SU-DHL-6 (cell line): Measurements from ENCODE around the gene CLUH.

Experiments
- H2AFZ ChIP-seq: fragments of 200-600 bp; sonication (generic); 2 replicates; pipeline ENCODE4 v1.6.1; 2014; ENCODE audit warnings: low read depth, mild to moderate bottlenecking, moderate library complexity, mixed read lengths, antibody characterized with exemption, low read length; ENCODE audit not compliant: severe bottlenecking
- H3F3A ChIP-seq: fragments of 200-600 bp; shearing (Covaris generic); 2 replicates; pipeline ENCODE4 v1.6.0; 2016; ENCODE audit warnings: antibody characterized with exemption, mild to moderate bottlenecking; ENCODE audit not compliant: insufficient read depth
- H3K27ac ChIP-seq: fragments of 200-600 bp; sonication (generic); 2 replicates; pipeline ENCODE4 v1.5.1; 2016; ENCODE audit warnings: low read depth, mild to moderate bottlenecking, low read length, moderate library complexity, mixed read lengths
- H3K27me3 ChIP-seq: fragments of 200-600 bp; sonication (generic), shearing (Covaris generic); 2 replicates; pipeline ENCODE4 v1.6.0; 2014; ENCODE audit warnings: mild to moderate bottlenecking, low read length
- H3K36me3 ChIP-seq: fragments of 200-600 bp; sonication (generic); 2 replicates; pipeline ENCODE4 v1.6.1; 2014; ENCODE audit warnings: mild to moderate bottlenecking, low read length, mixed read lengths
- H3K4me2 ChIP-seq: fragments of 300-600, 200-600 bp; shearing (Covaris generic), sonication (generic); 2 replicates; pipeline ENCODE4 v1.6.0; 2014; ENCODE audit warnings: low read length, low read depth, mild to moderate bottlenecking; ENCODE audit not compliant: poor library complexity, severe bottlenecking
- H3K4me3 ChIP-seq: fragments of 200-600 bp; sonication (generic); 2 replicates; pipeline ENCODE4 v1.5.1; 2014; ENCODE audit warnings: antibody characterized with exemption, low read length, mild to moderate bottlenecking, mixed read lengths; ENCODE audit not compliant: insufficient read depth, poor library complexity, severe bottlenecking
- H3K79me2 ChIP-seq: fragments of 200-600 bp; sonication (generic); 2 replicates; pipeline ENCODE4 v1.6.1; 2014; ENCODE audit warnings: mild to moderate bottlenecking, low read length, moderate library complexity; ENCODE audit not compliant: insufficient read depth
- H3K9ac ChIP-seq: fragments of 200-600 bp; sonication (generic); 2 replicates; pipeline ENCODE4 v1.7.0; 2014; ENCODE audit warnings: mild to moderate bottlenecking, low read length
- H3K9me2 ChIP-seq: fragments of 200-600 bp; sonication (generic); replicated peaks from 2 replicates; pipeline ENCODE4 v1.6.1; 2014; ENCODE audit warnings: low read length; ENCODE audit not compliant: insufficient read depth
- H3K9me3 ChIP-seq: fragments of 200-600 bp; sonication (generic); 2 replicates; pipeline ENCODE4 v1.6.1; 2014; ENCODE audit warnings: low read length, mixed read lengths; ENCODE audit not compliant: insufficient read depth
- H4K20me1 ChIP-seq: fragments of 200-600 bp; sonication (generic); 2 replicates; pipeline ENCODE4 v1.6.1; 2014; ENCODE audit warnings: low read depth, mild to moderate bottlenecking, antibody characterized with exemption, low read length, moderate library complexity, mixed read lengths
- EZH2phosphoT487 ChIP-seq: fragments of 200-600 bp; sonication (generic), shearing (Covaris generic); conservative IDR thresholded peaks from 2 replicates; pipeline ENCODE4 v1.6.1; 2018; ENCODE audit warnings: mild to moderate bottlenecking, antibody characterized with exemption, low read length, moderate library complexity, mixed read lengths
- TF ChIP-seq, protein P1 (sequence below): fragments of 200-600 bp; sonication (generic); IDR thresholded peaks from one replicate; pipeline ENCODE4 v1.5.1; 2017; ENCODE audit warnings: antibody characterized with exemption, mild to moderate bottlenecking, low read length, moderate library complexity; ENCODE audit not compliant: insufficient read depth, poor library complexity, severe bottlenecking

CLUH gene

GRCh38 chr17:2703181-2703580 is 8.4 kb downstream of the CLUH start:
- Histone ChIP-seq H3K9me2 (no peaks in the 10 kb centered on the region), H3K4me2 (no peak overlapping the region), H3K36me3 (no peaks in the 10 kb centered on the region), H3K9me3 (no peaks in the 10 kb centered on the region), H2AFZ (no peak overlapping the region), H3K9ac (no peak overlapping the region), H3K79me2 (peaks cover 39% of the 10 kb centered on the region), H3F3A (no peaks in the 10 kb centered on the region), H4K20me1 (no peaks in the 10 kb centered on the region; the same call in 1 of the 2 replicates), H3K27me3 (no peaks in the 10 kb centered on the region), H3K27ac (no peak overlapping the region), H3K4me3 (no peak overlapping the region)
- TF ChIP-seq EZH2phosphoT487, result no peak
- TF ChIP-seq, protein P1, sequence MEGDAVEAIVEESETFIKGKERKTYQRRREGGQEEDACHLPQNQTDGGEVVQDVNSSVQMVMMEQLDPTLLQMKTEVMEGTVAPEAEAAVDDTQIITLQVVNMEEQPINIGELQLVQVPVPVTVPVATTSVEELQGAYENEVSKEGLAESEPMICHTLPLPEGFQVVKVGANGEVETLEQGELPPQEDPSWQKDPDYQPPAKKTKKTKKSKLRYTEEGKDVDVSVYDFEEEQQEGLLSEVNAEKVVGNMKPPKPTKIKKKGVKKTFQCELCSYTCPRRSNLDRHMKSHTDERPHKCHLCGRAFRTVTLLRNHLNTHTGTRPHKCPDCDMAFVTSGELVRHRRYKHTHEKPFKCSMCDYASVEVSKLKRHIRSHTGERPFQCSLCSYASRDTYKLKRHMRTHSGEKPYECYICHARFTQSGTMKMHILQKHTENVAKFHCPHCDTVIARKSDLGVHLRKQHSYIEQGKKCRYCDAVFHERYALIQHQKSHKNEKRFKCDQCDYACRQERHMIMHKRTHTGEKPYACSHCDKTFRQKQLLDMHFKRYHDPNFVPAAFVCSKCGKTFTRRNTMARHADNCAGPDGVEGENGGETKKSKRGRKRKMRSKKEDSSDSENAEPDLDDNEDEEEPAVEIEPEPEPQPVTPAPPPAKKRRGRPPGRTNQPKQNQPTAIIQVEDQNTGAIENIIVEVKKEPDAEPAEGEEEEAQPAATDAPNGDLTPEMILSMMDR, result no peak

DNA sequence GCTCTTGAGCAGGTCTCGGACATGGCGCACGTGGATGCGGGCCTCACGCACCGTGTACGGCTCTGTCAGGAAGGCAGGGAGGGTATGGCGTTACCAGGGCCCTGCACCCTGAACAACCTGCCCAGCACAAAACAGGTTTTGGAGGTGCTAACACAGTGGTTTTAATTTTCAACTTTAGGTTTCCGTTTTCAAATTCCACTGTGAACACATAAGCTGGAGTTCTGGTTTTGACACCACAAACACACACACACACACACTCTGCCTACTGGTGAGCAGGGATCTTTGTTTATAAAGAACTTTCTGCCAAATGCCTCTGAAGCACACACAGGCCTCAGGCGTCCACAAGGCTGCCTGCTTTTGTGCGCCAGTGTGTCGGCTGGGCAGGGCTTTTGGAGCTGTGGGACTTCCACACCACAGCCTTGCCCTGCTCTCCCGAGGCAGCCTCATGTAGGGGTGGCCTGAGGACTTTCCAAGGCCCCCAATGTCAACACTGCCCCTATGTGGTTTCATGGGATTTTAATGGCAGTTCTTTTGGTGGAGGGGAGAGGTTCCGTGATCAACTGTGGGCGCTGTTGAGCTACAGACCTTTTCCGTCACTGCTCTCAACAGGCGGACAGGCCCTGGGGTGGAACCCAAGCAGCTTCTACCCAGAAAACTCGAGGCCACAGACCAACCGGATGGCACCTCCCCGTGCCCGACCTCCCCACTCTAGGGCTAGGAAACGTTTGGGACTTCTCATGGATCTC is 9.4 kb downstream of the CLUH start:
- H3K9ac ChIP-seq, result no peak overlapping the region
- H3K4me2 ChIP-seq, result no peak overlapping the region
- H3K36me3 ChIP-seq, result no peaks in the 10 kb centered on the region
- no peaks in the 10 kb centered on the region for H3K27me3 ChIP-seq
- H2AFZ ChIP-seq, result no peak overlapping the region
- no peak overlapping the region for H3K27ac ChIP-seq
- TF ChIP-seq EZH2phosphoT487, result no peak
- TF ChIP-seq, protein P1, result no peak
- H3K9me3 ChIP-seq, result no peaks in the 10 kb centered on the region
- H3F3A ChIP-seq, result no peaks in the 10 kb centered on the region
- no peaks in the 10 kb centered on the region for H3K9me2 ChIP-seq
- H3K4me3 ChIP-seq, result no peak overlapping the region
- no peaks in the 10 kb centered on the region; the same call in 1 of the 2 replicates for H4K20me1 ChIP-seq
- H3K79me2 ChIP-seq, result peaks cover 29% of the 10 kb centered on the region

GRCh38 chr17:2701161-2701995 is 10.2 kb downstream of the CLUH start:
- Histone ChIP-seq H3K27me3 (no peaks in the 10 kb centered on the region), H3K27ac (no peak overlapping the region), H3K36me3 (no peaks in the 10 kb centered on the region), H3K9me2 (no peaks in the 10 kb centered on the region), H3K4me2 (no peak overlapping the region), H3K9me3 (no peaks in the 10 kb centered on the region), H3K4me3 (no peak overlapping the region), H2AFZ (no peak overlapping the region), H3K9ac (no peak overlapping the region), H3F3A (no peaks in the 10 kb centered on the region), H4K20me1 (no peaks in the 10 kb centered on the region; the same call in 1 of the 2 replicates), H3K79me2 (peaks cover 21% of the 10 kb centered on the region)
- TF ChIP-seq, protein P1, result no peak
- no peak for TF ChIP-seq EZH2phosphoT487
